GM12891 (cell line): ENCODE data around the gene APCDD1.

Experiments
- POLR2A ChIP-seq: IDR thresholded peaks from 2 replicates; pipeline ENCODE4 v1.6.1; 2011; ENCODE audit warnings: low read depth, low read length, control low read depth
- POLR2AphosphoS5 ChIP-seq: IDR thresholded peaks from 2 replicates; pipeline ENCODE4 v1.6.1; 2011; ENCODE audit warnings: low read depth, low read length, control low read depth
- SPI1 ChIP-seq: IDR thresholded peaks from 2 replicates; pipeline ENCODE4 v1.6.1; 2011; ENCODE audit warnings: low read depth, low read length, control low read depth

- TF ChIP-seq POLR2AphosphoS5 (no peak), POLR2A (no peak), SPI1 (no peak)
These were observed 31.7 kb upstream of the APCDD1 start for GRCh38 chr18:10422731-10423130.
